ENCODE data around the gene PROCR.
"Not testable (repeated sequence)": the region's sequence is repeated elsewhere in the genome, so short reads cannot be mapped to it uniquely, and the experiment has no call there.

PROCR gene

GRCh38 chr20:35171753-35172433, at the start of gene PROCR:
Gene PROCR (plus strand): TSS chr20:35172072. CDS start chr20:35172155, 83 bp downstream.
- DNase-seq = peak in 1 of 2 donors; percentile 26

- DNase-seq = no peak
Observed at GRCh38 chr20:35122756-35123405, 49.0 kb upstream of the PROCR start.

- no peak for DNase-seq
Observed at GRCh38 chr20:35125753-35126152, 46.1 kb upstream of the PROCR start.

- DNase-seq = no peak
Observed at GRCh38 chr20:35129647-35130069, 42.2 kb upstream of the PROCR start.

GRCh38 chr20:35131934-35132333, 39.9 kb upstream of the PROCR start:
- no peak for DNase-seq

GRCh38 chr20:35133031-35133430, 38.8 kb upstream of the PROCR start:
- DNase-seq = no peak

GRCh38 chr20:35133735-35134134, 38.1 kb upstream of the PROCR start:
- DNase-seq = no peak

GRCh38 chr20:35134472-35134871, 37.4 kb upstream of the PROCR start:
- no peak for DNase-seq

- no peak for DNase-seq
Observed at GRCh38 chr20:35134880-35135279, 37.0 kb upstream of the PROCR start.

- no peak for DNase-seq
Observed at GRCh38 chr20:35135867-35136586, 35.8 kb upstream of the PROCR start.

GRCh38 chr20:35144694-35145093, 27.2 kb upstream of the PROCR start:
- DNase-seq = no peak

GRCh38 chr20:35145141-35145564, 26.7 kb upstream of the PROCR start:
- no peak for DNase-seq

- no peak for DNase-seq
Observed at GRCh38 chr20:35146299-35146919, 25.5 kb upstream of the PROCR start.

- peak; percentile 92 to 94 for DNase-seq
Observed at GRCh38 chr20:35146920-35147574, 24.8 kb upstream of the PROCR start, which contains the start of gene EDEM2. Gene EDEM2 (minus strand): TSS chr20:35147336. CDS start chr20:35147258, 78 bp downstream.

- peak; percentile 15 to 27 for DNase-seq
Observed at GRCh38 chr20:35147575-35148071, 24.2 kb upstream of the PROCR start.

GRCh38 chr20:35150846-35151579, 20.9 kb upstream of the PROCR start:
- DNase-seq = no peak

- no peak for DNase-seq
Observed at GRCh38 chr20:35151736-35152135, 20.1 kb upstream of the PROCR start.

- no peak for DNase-seq
Observed at GRCh38 chr20:35155936-35156335, 15.9 kb upstream of the PROCR start.

- no peak for DNase-seq
Observed at GRCh38 chr20:35156978-35157377, 14.9 kb upstream of the PROCR start.

- not testable (repeated sequence) for DNase-seq
Observed at GRCh38 chr20:35160341-35160740, 11.5 kb upstream of the PROCR start.

GRCh38 chr20:35164531-35164930, 7.3 kb upstream of the PROCR start:
- DNase-seq = not testable (repeated sequence)
